HK-2 (cell line): ENCODE measurements around the gene MAP1B.
A peak's percentile ranks its signal among the peaks of the same experiment; 100 is the strongest.

Experiments
- DNase-seq: peaks from one replicate; pipeline ENCODE4 v3.0.0-alpha.2; 2018; ENCODE audit not compliant: unreplicated experiment

MAP1B gene

GRCh38 chr5:72096602-72097188 lies 10.6 kb upstream of the MAP1B start:
- DNase-seq, result no peak

GRCh38 chr5:72101828-72102227 lies 5.4 kb upstream of the MAP1B start:
- DNase-seq, result no peak

- DNase-seq, result no peak
These were observed 501 bp upstream of the MAP1B start for GRCh38 chr5:72106817-72107130.

- no peak for DNase-seq
These were observed 576 bp downstream of the MAP1B start for GRCh38 chr5:72107901-72108201.

GRCh38 chr5:72108202-72109061 lies 1.2 kb downstream of the MAP1B start:
- peak; percentile 61 for DNase-seq

DNA sequence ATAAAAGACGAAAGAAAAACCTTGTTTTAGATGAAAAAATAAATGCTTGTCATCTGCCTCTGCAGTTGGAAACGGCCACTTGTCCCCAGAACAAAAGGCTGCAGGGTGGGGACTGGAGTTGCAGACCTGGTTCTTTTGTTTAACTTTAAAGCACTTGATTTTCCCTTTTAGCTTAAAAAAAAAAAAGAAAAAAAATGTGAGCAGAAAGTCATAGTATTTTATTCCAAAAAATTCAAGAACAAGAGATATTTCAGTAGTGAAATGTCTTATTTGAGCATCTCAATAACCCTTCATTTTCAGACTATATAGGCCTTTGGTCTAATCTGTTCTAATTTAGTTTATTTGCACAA lies 1.8 kb downstream of the MAP1B start:
- no peak for DNase-seq

DNA sequence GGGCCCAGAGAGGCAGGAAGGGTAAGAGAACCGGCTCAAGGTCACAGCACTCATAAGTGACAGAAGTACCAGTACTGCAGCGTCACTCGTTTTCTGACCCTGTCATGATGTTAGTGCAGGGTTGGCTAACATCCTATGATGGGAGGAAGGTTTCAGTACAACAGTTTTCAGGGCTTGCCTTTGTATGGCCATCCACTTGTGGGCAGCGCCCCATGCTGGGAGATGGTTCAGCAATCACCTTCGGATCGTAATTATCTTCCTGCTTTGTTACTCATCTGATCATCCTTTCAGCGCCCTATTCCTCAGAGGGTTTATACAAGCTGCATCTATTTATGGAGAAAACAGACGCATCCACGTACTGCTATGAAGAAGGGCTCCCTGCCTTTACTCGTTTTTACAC lies 2.4 kb downstream of the MAP1B start:
- DNase-seq, result no peak

DNA sequence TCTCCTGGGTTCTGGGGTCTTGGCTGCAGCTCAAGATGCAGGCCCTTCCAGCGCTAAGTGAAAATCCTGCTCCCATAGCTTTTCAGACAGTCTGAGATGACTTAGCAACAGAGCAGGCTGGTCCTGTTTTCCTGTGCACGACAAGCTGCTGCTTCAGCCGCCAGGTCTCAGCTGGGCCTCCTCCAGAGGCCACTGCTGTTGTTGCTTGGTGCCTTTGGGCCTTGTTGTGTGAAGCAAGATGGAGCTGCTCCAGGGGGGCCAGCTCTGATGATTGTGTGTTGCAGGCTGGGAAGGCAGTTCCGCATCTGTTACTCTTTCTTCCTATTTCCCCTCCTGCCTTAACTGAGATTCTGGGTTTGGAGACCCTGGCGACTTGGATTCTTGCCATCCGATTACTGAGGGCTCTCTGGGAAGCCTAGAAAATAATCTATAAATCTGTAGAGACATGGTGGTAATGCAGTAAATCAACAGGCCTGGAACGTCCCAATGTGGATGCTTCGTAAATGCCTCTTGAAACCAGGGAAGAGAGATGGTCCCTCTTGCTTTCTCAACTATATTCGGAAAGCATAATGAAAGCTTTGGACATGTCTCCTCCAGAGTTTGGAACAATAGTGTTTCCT lies 3.2 kb downstream of the MAP1B start:
- no peak for DNase-seq

DNA sequence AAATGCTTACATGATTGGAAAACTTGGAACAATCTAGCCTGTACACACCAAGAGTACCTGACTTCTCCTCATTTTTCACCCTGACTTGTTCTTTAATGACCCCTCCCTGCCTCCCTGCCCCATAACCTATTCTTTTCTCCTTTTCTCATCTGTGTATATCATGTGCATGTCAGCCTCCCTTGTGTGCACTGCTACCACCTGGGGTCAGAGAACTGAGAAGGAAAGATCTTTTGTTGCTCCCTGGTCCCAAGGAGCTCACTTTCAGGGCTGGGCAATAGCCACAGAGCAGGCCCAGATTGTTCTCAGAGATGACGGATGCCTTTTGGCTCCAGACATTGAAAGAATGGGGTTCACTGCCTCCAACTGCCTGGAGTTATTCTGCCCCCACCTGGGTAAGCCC lies 5.1 kb downstream of the MAP1B start:
- DNase-seq, result no peak

DNA sequence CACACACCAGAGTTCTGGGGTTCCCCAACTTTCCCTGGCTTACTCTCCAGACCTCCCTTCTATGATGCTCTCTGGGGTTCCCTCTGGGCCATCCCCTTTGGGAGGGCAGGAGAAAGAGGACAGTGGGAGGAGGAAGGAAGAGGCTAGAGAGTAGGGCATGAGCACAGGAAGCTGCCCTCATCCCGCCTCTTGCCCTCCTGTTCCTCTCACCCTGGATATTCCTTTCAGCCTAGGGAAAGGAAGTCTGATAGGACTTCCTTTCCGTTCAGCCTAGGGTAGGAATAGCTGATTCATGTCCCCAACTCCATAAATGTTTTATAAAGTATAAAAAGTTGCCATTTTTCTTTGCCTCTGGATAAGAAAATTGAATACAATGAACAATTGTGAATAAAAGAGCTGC lies 7.4 kb downstream of the MAP1B start:
- DNase-seq, result no peak

- DNase-seq, result no peak
These were observed 8.0 kb downstream of the MAP1B start for GRCh38 chr5:72115296-72115695.

DNA sequence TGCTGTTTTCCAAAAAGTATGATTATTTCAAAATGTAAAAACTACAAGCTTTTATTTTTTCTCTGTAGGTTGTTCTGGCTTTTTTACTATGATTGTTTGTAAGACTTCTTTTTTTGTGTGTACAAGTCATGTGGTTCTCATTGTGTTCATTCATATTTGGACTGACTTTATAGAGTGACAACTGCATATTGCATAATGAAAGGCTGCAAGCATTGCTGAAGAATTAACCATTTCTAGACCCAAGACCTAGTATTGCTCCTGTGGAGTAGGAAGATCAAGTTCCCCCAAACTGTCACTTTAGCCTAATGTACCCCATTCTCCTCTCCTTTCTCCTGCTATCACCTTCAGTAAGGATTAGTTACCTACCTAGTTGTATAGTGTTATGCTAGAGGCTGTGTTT lies 10.0 kb downstream of the MAP1B start:
- DNase-seq, result no peak

- no peak for DNase-seq
These were observed 13.9 kb downstream of the MAP1B start for GRCh38 chr5:72121052-72121779.

GRCh38 chr5:72121780-72122445 lies 14.6 kb downstream of the MAP1B start:
- no peak for DNase-seq

DNA sequence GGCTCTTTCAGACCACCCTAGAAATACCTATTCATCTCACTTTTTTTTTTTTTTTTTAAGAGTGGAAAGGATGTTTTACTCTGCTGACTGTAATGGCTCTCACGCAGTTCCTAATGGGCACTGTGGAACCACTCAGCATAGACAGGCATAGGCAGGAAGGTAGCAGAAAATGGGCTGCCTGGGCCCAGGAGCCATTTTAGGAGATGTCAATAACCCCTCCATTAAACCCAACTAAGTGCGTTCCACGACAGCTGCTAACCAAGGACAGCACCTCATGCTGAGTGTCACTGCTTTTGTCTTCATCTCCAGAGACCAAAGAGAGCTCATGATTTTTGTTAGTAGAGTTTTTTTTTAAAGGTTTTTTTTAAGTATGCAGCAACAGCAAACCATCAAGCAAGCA lies 15.3 kb downstream of the MAP1B start:
- DNase-seq, result no peak

DNA sequence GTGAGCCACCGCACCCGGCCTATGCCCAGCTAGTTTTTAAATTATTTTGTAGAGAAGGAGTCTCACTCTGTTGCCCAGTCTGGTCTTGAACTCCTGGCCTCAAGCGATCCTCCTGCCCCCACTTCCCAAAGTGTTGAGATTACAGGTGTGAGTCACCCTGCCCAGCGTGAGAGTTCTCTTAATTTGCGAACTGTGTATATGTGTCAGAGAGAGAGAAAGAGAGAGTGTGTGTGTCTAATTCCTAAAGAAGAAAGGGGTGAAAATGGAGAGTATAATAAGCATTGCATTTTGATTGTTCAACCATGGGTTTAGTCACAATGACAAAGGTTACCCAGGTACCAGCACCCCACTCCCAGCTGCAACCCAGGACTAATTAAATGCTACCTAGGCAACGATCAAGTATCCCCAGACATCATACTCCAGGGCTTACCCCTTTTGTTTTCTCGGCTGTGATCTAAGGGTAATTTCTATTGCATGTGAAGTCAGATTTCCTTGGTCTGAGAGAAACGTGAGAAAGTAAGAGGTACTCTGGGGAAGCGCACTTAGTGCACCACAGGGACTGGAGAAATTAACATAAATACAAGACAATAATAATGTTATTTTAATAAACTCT lies 16.6 kb downstream of the MAP1B start:
- DNase-seq, result no peak

- no peak for DNase-seq
These were observed 18.1 kb downstream of the MAP1B start for GRCh38 chr5:72125271-72125940.

DNA sequence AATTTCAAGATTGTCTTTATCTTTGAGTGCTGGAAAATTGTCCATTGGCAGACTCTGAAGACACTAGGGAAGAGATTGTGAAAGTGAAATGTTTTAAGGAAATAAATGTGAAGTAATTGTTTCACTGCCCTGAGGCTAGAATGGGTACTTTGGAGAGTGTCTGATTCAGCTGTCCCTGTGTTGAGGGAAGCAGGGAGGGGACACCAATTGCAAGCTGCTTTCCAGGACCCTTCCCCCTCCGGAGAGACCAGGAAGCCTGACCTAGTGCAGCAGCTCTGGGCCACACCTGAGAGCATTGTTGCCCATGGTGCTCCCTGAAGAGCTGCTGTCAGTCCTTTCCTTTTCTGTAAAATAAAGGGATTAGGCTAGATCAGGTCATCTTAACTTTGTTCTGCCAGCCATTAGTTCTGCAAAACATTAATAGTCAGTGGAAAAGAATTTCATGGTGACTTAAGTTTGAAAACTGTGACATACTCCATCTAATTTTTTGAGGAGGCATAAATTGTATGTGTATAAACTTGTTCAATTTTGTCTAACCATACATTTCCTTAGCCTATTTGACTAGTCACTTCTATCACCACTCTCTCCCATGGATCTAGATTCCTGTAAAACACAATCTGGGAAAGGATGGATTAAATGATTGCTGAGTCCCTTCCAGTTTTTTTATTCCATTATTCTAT lies 18.8 kb downstream of the MAP1B start:
- DNase-seq, result no peak

DNA sequence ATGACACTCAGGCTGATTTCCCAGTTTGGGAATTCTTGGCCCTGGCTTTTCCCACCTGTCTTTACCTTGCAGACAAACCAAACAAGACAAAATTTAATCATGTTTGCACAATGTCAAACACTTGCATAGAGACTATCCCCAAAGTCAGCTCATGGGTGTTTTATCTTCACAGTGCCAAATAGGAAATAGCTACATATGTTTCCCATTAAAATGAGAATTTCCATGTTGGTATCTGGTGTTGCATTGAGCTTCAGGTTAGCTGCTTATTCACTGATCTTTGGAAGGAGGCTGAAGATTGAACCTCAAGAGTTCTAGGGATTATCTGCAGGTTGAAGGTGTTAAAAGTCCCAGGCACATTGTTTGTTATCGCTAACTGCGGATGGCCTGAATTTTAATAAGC lies 19.5 kb downstream of the MAP1B start:
- DNase-seq, result no peak

DNA sequence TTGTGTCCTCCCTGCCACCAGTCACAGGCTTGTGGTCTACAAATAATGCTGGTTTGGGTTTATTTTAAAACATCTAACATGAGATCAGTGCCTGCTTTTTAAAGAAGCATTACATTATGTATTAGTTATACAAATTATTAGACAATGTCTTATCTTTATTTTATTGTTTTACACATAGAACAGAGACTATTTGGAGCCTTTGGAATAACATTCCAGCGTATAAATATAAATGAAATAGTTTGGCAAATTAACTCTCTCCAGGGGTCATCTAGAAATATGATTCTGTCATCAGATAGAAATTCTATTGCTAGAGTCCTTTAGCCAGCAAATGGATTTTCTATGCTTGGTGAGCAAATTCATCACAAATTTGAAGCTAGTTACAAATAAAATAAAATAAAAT lies 22.4 kb downstream of the MAP1B start:
- no peak for DNase-seq

DNA sequence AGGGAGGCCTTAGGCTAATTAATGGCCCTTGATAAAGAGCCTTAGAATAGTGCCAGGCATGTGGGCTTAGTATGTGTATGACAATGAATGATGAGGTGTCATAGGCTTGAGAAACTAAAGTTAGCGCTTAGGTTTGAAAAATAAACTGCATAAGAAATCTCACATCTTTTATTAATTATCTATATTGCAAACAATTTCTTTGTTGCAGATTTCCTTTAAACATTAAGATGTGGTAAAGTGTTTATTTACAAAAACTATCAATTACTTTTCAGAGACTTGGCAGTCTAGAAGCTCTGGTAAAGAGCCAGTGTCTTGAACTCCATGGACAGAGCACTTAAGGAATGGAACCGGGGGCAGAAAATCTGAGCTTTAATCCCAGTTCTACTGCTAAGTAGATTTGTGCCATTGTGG lies 23.1 kb downstream of the MAP1B start:
- no peak for DNase-seq
